ENCODE data around the gene ZNF444. TPM values are rescaled to one million over a fixed set of nuclear protein-coding genes. Genes with fewer than 3 reads are reported as not detected.
A peak's percentile ranks its signal among the peaks of the same experiment; 100 is the strongest.

Gene ZNF444
- total RNA-seq, 1 experiment from 2014 or later = 40.0 TPM

DNA sequence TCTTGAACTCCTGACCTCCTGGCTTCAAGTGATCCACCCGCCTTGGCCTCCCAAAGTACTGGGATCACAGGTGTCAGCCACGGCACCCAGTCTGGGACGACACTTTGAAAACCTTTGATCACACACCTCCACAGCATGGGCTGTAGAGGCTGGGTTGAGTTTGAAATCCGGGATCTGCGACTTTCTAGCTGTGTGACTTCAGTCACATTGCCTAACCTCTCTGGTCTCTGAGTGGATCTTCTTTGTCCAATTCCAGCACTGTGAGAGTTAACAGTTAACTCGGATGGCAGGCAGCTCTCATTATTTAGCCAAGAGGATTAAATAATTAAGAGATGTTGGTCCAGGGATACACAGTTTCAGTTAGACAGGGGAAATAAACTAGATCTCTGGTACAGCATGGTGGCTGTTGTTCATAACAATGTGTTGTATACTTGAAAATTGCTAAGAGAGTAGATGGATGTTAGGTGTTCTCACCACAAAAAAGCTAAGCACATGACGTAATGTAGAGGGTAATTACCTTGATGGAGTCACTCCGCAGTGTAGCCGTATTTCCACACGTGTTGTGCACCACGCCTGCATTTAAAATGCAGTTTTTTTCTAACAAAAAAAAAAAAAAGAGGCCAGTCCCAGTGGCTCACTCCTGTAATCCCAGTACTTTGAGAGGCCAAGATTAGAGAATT is 36.6 kb downstream of the ZNF444 start:
- Histone ChIP-seq H3K4me1 (ENCODE audit: insufficient read depth, low read length) (no peaks in the 10 kb centered on the region), H3K79me2 (ENCODE audit: low read length) (no peaks in the 10 kb centered on the region), H3K27me3 (ENCODE audit: low read length) (peaks cover 17% of the 10 kb centered on the region), H3K9ac (ENCODE audit: low read length) (no peak overlapping the region), H3K27ac (ENCODE audit: low read length) (no peak overlapping the region), H3K9me3 (ENCODE audit: low read length) (no peaks in the 10 kb centered on the region), H4K20me1 (ENCODE audit: low read length) (no peaks in the 10 kb centered on the region), H2AFZ (ENCODE audit: low read length) (no peak overlapping the region), H3K4me2 (ENCODE audit: low read length) (no peak overlapping the region), H3F3A (ENCODE audit: low read length, unreplicated experiment) (no peaks in the 10 kb centered on the region), H3K36me3 (ENCODE audit: low read depth, low read length) (no peaks in the 10 kb centered on the region), H3K4me3 (ENCODE audit: low read length) (no peak overlapping the region), H3K9me2 (replicated peaks; ENCODE audit: low read length) (no peaks in the 10 kb centered on the region)
- no TSS peak for BruUV-seq (replicated peaks)
- no peak for DNase-seq
- no peak for ATAC-seq
- ChIA-PET CTCF (no interaction called here), POLR2A (ENCODE audit: unreplicated experiment) (no interaction called here)
- intact Hi-C loops (cut with micrococcal nuclease) = no loop called here
- TF ChIP-seq EZH2 (IDR thresholded peaks at IDR 0.05; ENCODE audit: low read length, unreplicated experiment) (no peak), EZH2phosphoT487 (IDR thresholded peaks at IDR 0.05; ENCODE audit: borderline replicate concordance, low read length) (no peak)
- TF ChIP-seq, protein P1, sequence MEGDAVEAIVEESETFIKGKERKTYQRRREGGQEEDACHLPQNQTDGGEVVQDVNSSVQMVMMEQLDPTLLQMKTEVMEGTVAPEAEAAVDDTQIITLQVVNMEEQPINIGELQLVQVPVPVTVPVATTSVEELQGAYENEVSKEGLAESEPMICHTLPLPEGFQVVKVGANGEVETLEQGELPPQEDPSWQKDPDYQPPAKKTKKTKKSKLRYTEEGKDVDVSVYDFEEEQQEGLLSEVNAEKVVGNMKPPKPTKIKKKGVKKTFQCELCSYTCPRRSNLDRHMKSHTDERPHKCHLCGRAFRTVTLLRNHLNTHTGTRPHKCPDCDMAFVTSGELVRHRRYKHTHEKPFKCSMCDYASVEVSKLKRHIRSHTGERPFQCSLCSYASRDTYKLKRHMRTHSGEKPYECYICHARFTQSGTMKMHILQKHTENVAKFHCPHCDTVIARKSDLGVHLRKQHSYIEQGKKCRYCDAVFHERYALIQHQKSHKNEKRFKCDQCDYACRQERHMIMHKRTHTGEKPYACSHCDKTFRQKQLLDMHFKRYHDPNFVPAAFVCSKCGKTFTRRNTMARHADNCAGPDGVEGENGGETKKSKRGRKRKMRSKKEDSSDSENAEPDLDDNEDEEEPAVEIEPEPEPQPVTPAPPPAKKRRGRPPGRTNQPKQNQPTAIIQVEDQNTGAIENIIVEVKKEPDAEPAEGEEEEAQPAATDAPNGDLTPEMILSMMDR (conservative IDR thresholded peaks at IDR 0.05; ENCODE audit: low read depth, low read length) = no peak

DNA sequence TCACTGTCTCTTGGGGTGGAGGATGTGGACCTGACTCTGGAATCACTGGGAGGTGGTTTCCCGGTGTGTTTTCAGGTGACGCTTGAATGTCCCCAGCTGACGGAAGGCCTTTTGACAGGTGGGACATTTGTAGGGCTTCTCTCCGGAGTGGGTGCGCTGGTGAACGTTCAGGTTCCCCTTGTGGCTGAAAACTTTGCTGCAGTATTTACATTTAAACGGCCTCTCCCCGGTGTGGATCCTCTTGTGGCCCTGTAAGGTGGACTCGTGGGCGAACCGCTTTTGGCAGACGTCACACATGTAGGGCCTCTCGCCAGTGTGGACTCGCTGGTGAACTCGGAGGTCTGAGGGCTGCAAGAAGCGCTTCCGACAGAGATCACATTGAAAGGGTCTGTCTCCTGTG is 48.7 kb downstream of the ZNF444 start:
- CTCF ChIA-PET = no interaction called here
- Histone ChIP-seq H3K4me1 (ENCODE audit: insufficient read depth, low read length) (no peaks in the 10 kb centered on the region), H2AFZ (ENCODE audit: low read length) (no peak overlapping the region), H3K36me3 (ENCODE audit: low read depth, low read length) (no peaks in the 10 kb centered on the region), H3K9me2 (replicated peaks; ENCODE audit: low read length) (no peaks in the 10 kb centered on the region), H3K27ac (ENCODE audit: low read length) (no peak overlapping the region), H4K20me1 (ENCODE audit: low read length) (no peaks in the 10 kb centered on the region), H3K79me2 (ENCODE audit: low read length) (no peaks in the 10 kb centered on the region), H3K4me2 (ENCODE audit: low read length) (no peak overlapping the region), H3F3A (ENCODE audit: low read length, unreplicated experiment) (no peaks in the 10 kb centered on the region), H3K4me3 (ENCODE audit: low read length) (no peak overlapping the region), H3K27me3 (ENCODE audit: low read length) (peaks cover 24% of the 10 kb centered on the region), H3K9ac (ENCODE audit: low read length) (no peak overlapping the region), H3K9me3 (ENCODE audit: low read length) (no peaks in the 10 kb centered on the region)
- DNase-seq = no peak
- POLR2A ChIA-PET (ENCODE audit: unreplicated experiment) = no interaction called here
- no TSS peak for BruUV-seq (replicated peaks)
- intact Hi-C loops (cut with micrococcal nuclease) = no loop called here
- ATAC-seq = no peak
- TF ChIP-seq, protein P1 (conservative IDR thresholded peaks at IDR 0.05; ENCODE audit: low read depth, low read length) = 0 out of 2 replicates have a peak, but pooled peaks have one; percentile 22
- no peak for TF ChIP-seq EZH2 (IDR thresholded peaks at IDR 0.05; ENCODE audit: low read length, unreplicated experiment)

DNA sequence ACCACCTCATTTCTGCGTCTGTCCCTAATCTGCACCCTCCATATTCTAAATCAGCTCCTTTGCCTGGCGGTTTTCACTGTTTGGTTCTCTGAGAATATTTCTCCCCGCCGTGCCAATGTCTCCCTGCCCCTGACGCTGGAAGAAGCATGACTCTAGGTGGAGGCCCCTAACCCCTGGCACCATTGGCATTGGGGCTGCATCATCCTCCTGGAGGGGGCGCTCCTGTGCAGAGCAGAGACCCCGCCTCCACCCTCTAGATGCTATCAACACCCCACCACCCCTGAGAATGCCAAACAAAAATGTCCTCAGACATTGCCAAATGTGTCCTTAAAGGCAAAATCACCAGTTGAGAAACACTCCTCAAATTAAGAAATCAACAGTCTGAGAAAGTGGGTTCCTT is 50.0 kb downstream of the ZNF444 start:
- no peak overlapping the region for H3K27ac ChIP-seq (ENCODE audit: low read length)
- TF ChIP-seq EZH2phosphoT487 (IDR thresholded peaks at IDR 0.05; ENCODE audit: borderline replicate concordance, low read length) (no peak), EZH2 (IDR thresholded peaks at IDR 0.05; ENCODE audit: low read length, unreplicated experiment) (no peak)
- TF ChIP-seq, protein P1 (conservative IDR thresholded peaks at IDR 0.05; ENCODE audit: low read depth, low read length) = no peak; the same call in 1 of the 2 replicates

More for the DNA sequence above, 50.0 kb downstream of the ZNF444 start:
- ChIA-PET CTCF (no interaction called here), POLR2A (ENCODE audit: unreplicated experiment) (no interaction called here)
- DNase-seq (no peak), ATAC-seq (no peak)
- Histone ChIP-seq H3K4me2 (ENCODE audit: low read length) (no peak overlapping the region), H3F3A (ENCODE audit: low read length, unreplicated experiment) (no peaks in the 10 kb centered on the region), H3K36me3 (ENCODE audit: low read depth, low read length) (no peaks in the 10 kb centered on the region), H2AFZ (ENCODE audit: low read length) (no peak overlapping the region), H3K9ac (ENCODE audit: low read length) (no peak overlapping the region), H3K27me3 (ENCODE audit: low read length) (peaks cover 20% of the 10 kb centered on the region), H3K4me3 (ENCODE audit: low read length) (no peak overlapping the region), H3K9me3 (ENCODE audit: low read length) (no peaks in the 10 kb centered on the region), H3K79me2 (ENCODE audit: low read length) (no peaks in the 10 kb centered on the region), H3K4me1 (ENCODE audit: insufficient read depth, low read length) (no peaks in the 10 kb centered on the region), H4K20me1 (ENCODE audit: low read length) (no peaks in the 10 kb centered on the region), H3K9me2 (replicated peaks; ENCODE audit: low read length) (no peaks in the 10 kb centered on the region)
- intact Hi-C loops (cut with micrococcal nuclease) = no loop called here
- no TSS peak for BruUV-seq (replicated peaks)
